Measurements from ENCODE around the gene CDA.

- no peak for TF ChIP-seq KDM1A (IDR thresholded peaks at IDR 0.05; ENCODE audit: borderline replicate concordance)
- TF ChIP-seq SREBF2 (IDR thresholded peaks at IDR 0.05; ENCODE audit: low read length) = no peak
- no peak for TF ChIP-seq IRF4 (IDR thresholded peaks at IDR 0.05; ENCODE audit: low read depth, low read length)
- no peak for TF ChIP-seq MEF2A (IDR thresholded peaks at IDR 0.05; ENCODE audit: insufficient read depth, low read depth, low read length)
- TF ChIP-seq CTCF (IDR thresholded peaks at IDR 0.05 in 2 of 3, conservative IDR thresholded peaks at IDR 0.05 in 1 of 3; ENCODE audit: control insufficient read depth in 2 of 3, extremely low read depth in 1 of 3, insufficient read depth in 1 of 3, low read depth in 3 of 3, low read length in 3 of 3) = no peak
- no peak for TF ChIP-seq ESRRA (IDR thresholded peaks at IDR 0.05; ENCODE audit: low read length)
- TF ChIP-seq EP300 (IDR thresholded peaks at IDR 0.05; ENCODE audit: borderline replicate concordance in 1 of 2, control insufficient read depth in 1 of 2, low read depth in 2 of 2, low read length in 2 of 2) = no peak
Measured at GRCh38 chr1:20624709-20625108, 35.8 kb downstream of the CDA start.
